Activated CD4-positive, alpha-beta T cell treated with anti-CD3 and anti-CD28 coated beads, Interleukin-2, amount 50 U/mL, for 48 hours (primary cell): Measurements from ENCODE around the gene LFNG.

Source experiments
- DNase-seq, 2 experiments: peaks; one replicate each; pipeline ENCODE4 v3.0.0-alpha.2; 2020

The LFNG gene, protein sequence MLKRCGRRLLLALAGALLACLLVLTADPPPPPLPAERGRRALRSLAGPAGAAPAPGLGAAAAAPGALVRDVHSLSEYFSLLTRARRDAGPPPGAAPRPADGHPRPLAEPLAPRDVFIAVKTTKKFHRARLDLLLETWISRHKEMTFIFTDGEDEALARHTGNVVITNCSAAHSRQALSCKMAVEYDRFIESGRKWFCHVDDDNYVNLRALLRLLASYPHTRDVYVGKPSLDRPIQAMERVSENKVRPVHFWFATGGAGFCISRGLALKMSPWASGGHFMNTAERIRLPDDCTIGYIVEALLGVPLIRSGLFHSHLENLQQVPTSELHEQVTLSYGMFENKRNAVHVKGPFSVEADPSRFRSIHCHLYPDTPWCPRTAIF

DNA sequence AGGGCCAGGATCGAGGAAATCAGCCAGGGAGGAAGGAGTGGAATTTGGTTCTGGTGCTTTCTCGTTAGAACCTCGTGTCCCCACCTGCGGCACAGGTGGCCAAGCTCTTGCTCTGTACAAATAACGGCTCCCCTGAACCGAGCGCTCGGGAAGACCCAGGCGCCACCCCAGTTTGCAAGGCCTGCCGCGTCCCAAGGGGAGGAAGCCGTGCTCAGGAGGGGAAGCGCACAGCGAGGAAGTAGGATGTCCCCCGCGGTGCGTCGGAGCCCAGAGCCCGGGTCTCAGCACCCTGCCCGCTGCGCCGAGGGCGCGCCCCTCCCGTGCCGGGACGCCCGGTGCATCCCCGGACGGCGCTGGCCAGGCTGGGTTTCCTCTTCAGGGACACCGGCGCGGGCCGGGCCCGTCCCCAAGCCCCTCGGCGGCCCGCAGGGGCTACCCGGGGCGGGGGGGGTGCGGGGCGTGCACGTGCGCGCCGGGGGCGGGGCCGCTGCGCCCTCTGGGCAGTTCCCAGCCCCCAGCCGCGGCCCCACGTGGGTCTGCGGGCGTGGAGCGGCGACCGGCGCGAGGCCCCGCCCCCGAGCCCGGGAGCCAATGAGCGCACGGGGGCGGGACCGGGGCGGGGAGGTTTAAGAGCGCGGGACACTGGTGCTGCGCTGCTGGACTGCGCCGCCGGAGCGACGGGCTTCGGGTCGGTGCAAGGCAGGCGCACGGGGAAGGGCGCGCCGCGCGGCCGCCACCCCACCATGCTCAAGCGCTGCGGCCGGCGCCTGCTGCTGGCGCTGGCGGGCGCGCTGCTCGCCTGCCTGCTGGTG lies at the start of gene LFNG:
Gene LFNG (plus strand): TSS at position 656 of the 812 bp plus-strand sequence. CDS start 88 bp downstream, at position 744.
- DNase-seq = peak; percentile 83 to 86

DNA sequence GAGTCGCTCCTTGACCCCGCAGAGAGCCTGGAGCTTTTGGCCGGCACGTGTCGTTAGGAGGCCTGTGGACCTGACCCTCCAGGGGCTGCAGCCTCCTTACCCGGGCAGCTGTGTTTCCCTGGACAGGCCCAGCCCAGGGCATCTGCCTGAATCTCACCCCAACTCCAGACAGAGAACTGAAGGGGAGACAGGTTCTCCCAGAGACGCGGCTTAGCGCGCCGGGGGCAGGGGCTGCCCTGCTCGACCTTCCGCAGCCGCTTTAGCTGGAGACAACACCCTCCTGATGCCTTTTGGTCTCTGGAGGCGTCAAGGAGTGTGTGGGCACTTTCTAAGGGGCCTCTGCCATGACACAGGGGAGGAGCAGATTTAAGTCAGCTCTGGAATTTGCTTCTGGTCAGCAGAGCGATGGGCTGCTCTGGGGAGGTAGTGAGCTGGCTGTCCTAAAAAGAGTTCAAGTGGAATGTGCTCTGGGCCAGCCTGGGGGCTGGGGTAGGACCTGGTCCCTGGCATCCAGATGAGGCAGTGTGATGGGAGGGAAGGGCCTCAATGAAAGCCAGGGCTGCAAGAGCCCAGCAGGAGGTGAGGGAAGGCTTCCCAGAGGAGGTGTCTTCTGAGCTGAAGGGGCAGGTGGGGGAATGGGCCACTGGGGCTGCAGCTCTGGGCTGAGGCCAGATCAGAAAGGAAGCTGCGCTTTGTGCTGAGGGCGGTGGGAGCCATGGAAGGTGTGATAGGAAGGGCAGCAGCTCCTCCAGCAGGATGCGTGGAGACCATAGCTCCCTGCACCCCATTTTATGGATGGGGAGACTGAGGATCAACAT lies 49.2 kb upstream of the LFNG start:
- DNase-seq = no peak

DNA sequence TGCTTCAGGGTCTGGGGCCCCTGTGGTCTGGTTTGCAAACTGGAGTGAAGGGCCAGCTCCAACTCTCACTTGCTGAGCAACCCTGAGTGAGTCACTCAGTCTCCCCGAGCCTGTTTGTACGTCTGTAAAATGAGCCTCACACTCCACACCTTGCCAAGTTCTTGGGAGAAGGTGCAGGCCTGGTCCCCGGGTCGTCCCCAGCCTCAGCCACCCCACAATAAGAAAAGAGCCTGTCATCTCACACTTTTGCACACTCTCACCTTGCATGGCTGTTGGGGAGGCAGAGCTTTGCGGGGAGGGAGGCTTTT lies 48.6 kb upstream of the LFNG start:
- DNase-seq = no peak

DNA sequence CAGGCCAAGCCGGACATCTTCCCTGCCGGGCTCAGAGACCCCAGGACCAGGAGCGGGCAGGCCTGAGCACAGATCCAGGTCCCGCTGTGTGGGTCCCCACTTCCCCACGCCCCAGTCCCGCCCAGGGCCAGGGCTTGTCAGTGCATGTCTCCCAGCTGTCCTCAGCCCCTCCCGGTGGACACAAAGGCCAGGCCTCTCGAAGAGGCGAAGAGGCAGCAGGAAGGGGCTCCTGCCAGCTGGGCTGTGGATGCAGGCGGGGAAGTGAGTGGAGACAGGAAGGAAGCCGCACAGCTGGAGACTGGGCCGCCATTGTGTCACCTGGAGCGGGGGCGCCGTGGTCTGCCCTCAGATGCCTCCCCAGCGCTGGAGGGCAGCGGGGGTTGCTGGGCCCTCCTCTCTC lies 48.2 kb upstream of the LFNG start:
- no peak for DNase-seq

DNA sequence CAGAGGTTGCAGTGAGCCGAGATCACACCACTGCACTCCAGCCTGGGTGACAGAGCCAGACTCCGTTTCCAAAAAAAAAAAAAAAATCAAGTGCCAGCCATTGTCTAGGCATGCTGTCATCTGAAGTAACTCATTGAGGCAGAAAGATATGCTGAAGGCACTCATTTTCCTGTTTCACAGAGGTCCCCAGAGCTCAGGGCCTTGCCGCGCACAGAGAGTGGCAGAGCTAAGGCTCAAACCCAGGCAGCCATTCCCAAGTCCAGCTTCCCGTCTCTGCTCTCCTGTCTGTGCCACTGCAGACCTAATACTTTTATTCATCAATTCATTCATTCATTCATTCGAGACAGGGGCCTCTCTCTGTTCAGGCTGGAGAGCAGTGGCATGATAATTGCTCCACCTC lies 46.8 kb upstream of the LFNG start:
- DNase-seq = no peak

DNA sequence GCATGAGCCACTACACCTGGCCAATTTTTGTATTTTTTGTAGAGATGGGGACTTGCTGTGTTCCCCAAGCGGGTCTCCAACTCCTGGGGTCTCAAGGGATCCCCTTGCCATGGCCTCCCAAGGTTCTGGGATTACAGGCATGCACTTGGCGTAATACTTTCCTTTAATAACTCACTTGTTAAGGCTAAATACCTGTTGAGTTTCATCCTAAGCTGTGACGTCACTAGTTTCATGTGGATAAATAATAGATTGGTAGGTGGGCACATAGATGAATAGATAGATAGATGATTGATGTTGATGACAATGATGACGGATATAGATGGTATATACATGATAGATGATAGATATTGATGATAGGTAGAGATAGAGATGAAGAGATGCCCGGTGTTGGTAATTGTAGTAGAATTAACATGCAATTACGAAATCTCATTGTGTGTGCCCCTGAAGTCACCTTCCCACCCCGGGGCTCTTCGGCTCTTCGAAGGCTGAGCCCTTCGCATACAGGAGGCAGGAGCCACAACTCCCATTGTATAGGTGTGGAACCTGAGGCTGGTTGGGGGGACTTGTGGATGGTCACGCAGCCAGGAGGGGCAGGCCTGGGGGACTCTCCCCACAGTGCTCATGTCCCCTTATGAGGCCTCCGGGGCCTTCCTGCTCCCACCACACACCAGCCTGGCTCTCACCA lies 45.9 kb upstream of the LFNG start:
- no peak for DNase-seq

DNA sequence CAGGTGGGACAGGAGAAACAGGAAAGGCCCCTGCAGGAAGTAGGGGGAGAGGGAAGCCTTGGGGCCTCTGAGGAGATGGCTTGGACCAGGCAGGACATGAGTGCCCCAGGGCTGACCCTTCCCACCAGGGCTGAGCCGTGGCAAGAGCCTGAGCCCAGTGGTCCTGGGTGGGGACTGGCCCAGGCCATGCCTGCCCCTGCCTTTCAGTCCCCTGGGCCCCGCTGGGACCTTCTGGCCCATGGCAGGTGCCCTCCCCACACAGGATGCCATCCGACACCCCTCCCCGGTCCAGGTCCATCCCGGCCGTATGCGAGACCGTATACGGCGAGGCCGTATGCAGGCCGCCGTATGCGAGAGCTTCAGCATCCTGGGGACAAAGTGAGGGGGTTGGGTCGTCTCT lies 45.4 kb upstream of the LFNG start:
- no peak for DNase-seq

DNA sequence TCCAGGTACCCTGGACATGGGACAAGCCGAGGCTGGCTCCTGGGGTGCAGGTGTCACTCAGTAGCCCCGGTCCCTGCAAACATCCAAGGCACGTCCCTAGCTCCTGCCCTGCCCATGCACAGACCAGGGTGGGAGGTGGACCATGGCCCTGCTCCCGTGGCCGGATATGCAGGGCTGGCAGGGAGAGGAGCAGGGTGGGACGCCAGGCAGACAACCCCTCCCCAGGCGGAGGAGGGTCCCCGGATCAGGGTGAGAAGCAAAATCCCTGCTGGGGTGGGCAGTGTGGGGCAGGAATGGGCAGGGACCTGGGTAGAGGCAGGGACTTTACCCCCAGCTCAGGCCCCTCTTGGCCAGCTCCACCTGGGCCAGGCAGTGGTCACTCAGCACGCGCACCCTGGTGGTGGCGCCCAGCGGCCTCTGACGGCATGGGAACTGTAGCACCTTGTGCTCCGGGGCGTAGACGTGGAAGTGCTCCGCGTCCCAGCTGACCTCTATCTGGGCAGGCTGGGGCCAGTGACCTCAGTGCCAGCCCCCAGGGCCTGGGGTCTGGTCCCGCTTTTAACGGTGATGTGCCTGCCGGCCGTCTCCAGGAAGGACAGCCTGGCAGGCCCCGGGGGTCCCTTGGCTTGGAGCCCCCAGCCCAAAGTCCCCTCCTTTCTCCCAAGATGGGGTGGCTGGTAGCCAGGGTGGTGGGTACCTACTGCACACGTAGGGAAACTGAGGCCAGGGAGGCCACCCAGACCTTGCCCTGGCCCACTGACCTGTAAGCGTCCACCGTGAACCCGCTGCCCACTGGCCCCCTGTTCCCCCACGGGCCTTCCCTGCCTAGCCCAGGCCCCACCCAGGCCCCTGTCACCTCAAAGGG lies 44.5 kb upstream of the LFNG start:
- DNase-seq = no peak

DNA sequence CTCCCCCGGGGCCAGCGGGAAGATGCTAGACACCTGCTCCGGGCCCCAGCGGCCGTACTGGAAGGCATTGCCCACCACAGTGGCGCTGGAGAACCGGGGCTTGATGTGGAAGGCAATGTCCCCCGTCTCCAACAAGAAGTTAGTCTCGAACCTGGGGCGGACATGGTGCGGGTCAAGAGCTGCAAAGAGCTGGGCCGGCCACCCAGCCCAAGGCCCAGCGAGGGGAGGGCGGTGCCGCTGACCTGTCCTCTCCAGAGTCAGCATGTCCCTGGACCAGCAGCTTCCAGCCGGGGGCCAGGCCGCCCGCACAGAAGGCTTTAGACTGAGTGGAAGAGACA lies 43.9 kb upstream of the LFNG start:
- no peak for DNase-seq

DNA sequence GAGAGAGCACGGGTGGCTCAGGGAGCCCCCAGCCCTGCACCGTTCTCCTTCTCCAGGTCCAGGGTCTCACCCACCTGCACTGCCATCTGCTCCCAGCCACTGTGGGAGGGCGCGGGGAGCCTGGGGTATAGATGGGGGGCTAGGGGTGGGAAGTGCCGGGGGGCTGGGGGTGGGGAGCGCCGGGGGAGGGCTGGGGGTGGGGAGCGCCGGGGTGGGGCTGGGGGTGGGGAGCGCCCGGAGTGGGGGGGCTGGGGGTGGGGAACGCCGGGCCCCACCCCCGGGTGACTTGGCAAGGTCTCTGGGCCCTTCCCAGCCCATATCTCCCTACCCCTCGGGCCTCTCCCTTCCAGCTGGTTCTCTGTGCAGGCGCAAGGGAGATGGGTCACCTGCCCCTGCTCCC lies 43.3 kb upstream of the LFNG start, which contains the start of gene GRIFIN:
Gene GRIFIN (minus strand): TSS at position 101 of the 400 bp plus-strand sequence. CDS start 15 bp downstream, at position 86.
- DNase-seq = no peak

DNA sequence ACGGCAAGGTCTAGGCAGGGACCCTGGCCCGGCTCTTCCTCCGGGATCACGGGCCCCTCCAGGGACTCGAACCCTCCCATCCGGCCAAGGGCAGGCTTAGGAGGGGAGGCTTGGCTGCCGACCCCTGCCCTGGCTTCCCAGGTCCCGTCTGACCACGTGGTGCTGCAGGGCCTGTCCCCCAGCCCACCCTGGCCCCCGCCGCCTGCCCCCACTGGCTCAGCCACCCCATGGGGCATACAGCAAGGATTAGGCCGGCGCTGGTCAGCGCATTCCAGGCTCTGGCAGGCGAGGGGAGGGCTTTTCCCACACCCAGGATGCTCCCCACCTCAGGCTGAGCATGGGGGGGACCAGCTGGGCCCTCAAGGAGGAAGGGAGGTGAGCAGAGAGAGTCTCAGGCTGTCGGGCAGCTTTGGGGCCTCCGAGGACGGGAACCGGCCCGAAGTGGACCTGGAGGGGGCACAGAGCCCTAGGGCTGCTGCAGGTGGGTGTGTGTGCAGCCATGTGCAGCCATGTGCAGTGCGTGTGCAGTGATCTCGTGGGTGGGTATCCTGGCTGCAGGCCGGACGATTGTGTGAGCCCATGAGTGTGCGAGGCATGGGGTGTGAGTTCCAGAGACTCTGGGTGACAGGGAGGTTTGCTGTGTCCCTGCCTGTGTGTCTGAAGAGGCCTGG lies 42.7 kb upstream of the LFNG start:
- DNase-seq = no peak

DNA sequence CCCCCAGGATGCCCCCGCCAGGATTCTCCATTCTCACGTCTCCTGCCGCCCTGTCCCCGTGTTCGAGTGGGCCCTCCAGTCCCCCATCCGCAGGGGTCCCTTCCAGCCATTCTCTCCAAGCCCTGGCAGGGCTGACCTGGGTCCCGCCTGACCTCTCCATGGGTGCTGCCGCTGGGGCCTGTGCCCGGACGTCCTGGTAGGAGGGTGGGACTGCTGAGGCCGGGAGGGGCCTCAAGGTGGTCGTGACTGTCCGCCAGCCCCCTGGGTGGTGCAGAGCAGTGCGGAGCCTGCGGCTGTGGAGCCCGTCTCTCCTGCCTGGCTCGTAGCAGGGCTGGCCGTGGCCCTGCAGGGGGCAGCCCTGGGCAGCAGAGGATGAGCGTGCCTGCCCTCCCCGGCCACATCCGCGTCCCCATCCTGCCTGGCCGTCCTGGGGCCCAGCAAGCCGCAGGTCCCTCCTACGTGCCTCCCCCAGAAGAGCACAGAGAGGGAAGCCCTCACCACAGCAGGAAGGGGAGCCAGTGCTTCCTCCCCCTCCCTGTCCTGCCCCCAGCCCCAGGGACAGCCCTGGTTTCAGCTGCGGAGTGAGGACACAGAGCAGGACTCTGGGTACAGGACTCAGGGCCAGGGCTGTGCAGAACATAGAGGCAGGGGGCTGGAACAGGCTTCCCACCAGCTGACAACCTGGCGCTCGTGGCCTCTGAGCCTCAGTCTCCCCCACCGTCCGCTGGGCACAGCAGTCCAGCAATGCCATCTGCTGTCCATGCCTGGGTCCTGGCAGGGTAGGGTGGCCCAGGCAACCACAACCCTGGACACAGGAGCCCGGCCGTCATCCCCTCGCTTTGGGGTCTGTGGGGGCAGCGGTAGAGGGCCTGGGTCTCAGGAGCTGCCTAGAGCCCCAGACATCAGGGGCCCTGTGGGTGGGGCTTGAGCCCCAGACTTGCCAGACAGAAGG lies 41.9 kb upstream of the LFNG start:
- peak; percentile 61 to 72 for DNase-seq

DNA sequence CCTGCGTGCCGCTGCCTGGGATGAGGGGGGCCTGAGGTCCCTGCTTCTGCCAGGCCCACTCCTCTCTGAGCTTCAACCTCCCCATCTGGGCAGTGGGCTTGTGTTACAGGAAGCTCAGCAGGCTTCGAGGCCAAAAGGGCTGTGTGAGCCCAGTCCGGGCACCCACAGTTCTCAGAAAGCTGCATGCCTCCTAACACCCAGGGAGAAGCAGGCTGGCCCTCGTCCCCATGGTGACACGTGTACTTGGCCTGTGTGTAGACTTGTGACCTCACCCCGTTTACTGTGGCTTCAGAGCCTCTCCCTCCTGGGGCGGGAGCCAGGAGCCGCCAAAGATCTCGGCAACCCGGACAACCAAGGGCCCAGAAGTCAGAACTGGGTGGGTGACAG lies 41.2 kb upstream of the LFNG start:
- DNase-seq = no peak

DNA sequence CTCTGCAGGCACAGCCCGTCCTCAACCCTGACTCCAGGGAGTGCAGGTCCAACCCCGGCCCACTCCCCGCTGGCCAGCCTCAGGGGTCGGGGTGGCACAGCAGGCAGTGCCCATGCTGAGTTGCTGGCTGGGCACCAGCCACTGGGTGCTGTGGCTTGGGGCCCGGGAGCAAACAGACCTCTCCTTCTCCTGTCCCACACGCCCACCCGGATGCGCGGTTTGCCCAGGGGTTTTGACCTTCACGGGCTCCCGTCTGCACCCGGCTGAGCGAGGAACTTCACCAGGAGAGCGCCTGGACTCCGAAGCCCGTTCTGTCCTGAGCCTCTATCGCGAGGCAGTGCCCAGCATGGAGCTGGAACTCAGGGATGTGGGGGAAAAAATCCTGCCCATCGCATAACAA lies 40.8 kb upstream of the LFNG start:
- DNase-seq = no peak

DNA sequence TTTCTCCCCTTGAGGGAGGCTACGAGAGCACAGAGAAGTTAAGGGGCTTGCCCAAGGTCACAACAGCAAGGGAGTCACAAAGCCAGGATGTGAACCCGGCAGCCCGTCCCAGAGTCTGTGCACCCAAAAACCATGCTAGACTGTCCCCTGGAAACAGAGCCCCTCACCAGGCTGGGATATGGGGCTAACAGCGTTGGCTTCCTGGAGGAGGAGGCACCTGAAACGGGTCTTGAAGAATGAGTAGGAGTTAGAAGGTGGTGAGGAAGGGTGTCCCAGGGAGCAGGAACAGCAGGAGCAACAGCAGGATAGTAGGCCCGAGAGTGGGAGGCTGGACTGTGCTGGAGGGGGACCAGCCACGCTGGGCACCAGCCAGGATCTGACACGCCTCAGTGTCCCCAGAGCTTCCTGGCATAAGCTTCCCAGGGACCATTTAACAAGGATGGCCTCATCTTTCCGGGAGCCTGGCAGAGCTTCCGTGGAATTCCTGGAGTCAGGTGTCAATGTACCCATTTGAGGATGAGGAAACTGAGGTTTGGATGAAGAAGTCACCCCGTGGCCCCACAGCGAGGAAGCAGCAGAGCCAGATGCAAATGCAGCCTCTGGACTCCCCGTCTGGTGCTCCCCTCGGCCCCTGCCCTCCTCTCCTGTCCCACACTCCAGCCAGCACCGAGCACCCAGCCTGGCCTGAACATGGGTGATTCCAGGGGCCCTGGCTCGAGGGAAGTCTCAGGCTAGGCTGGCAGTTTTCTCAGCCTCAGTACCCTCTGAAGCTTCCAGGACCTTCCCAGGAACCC lies 40.1 kb upstream of the LFNG start:
- DNase-seq = no peak

DNA sequence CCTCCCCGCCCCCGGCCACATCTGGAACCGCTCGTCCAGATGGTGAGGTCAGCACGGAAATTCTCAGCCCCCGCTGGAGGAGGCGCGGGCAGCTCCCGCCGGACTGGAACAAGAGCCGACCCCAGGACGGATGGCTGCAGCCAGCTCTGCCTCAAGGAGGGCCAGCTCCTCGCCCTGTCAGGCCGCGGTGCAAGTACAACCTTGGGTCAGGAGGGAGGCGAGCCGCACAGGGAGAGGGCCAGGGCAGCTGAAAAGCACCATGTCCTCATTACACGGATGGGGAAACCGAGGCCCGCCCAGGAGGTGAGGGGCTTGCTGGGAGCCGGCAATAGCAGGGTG lies 39.5 kb upstream of the LFNG start:
- DNase-seq = no peak

DNA sequence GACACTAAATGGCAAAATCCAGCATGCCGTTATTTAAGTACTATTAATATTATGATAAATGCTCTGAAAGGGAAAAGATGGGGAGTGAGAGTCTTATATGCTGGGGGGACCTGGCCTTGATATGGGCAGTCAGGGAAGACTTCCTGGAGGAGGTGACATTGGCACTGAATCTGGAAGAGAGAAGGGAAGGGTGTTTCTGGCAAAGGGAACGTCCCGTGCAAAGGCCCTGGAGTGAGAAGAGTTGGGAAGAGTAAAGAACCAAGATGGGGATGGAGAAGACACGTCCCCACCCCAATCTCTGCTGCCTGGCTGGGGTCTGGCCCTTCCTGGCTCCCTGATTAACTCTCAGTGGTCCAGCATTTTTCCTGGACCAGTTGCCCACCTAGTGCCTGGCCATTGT lies 38.4 kb upstream of the LFNG start:
- DNase-seq = no peak

DNA sequence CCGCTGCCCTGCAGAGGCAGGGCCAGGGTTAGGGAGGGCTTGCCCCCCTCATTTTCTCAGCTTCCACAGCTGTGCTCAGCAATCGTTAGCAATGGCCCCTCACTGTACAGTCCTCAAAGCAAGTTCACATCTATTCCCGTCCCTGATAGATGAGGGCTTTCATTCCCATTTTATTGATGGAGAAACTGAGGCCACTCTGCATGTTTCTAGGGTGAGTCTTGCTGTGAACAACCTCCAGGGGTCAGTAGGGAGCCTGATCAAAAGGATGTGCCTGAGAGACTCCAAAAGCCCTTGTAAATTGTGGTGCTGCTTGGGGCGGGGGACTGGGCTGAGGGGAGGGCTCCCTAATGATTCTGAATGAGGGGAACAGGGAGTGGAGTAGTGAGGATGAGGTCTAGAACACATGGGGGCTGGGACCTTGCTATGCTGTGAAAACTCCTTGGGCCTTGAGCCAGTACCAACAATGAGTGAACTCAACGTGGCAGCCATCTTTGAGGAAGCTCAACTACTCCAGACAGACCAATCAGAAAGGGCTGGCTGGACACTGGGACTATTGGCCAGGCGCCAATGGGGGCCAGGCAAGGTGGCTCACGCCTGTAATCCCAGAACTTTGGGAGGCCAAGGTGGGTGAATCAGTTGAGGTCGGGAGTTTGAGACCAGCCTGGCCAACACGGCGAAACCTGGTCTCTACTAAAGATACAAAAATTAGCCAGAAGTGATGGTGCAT lies 36.7 kb upstream of the LFNG start:
- DNase-seq = no peak

DNA sequence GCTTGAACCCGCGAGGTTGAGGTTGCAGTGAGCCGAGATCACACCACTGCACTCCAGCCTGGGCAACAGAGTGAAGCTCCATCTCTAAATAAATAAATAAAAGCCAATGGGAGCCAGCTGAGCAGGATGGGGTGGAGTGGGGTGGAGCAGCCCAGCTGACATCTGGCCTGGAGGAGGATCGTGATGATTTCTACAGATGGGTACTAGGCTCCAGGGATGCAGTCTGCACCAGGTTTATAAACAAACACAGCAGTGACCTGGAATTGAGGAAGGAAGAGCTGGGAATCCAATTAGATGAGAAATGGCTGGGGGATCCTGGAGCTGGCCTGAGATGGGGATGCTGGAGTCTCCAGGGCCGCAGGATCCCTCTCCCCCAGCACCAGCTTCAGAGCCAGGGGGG lies 36.1 kb upstream of the LFNG start:
- no peak for DNase-seq
